Neural progenitor cell (in vitro differentiated cells): ENCODE measurements around the gene UBAP2.
"Not testable (repeated sequence)": the region's sequence is repeated elsewhere in the genome, so short reads cannot be mapped to it uniquely, and the experiment has no call there.

Source experiments
- CTCF ChIP-seq: fragments of 200-600 bp; sonication (generic); IDR thresholded peaks from 2 replicates; pipeline ENCODE4 v1.5.1; 2017; ENCODE audit warnings: antibody characterized with exemption, mild to moderate bottlenecking
- EZH2 ChIP-seq: fragments of 200-600 bp; sonication (generic); IDR thresholded peaks from 2 replicates; pipeline ENCODE4 v1.6.1; 2017; ENCODE audit warnings: antibody characterized with exemption, mild to moderate bottlenecking, moderate library complexity

DNA sequence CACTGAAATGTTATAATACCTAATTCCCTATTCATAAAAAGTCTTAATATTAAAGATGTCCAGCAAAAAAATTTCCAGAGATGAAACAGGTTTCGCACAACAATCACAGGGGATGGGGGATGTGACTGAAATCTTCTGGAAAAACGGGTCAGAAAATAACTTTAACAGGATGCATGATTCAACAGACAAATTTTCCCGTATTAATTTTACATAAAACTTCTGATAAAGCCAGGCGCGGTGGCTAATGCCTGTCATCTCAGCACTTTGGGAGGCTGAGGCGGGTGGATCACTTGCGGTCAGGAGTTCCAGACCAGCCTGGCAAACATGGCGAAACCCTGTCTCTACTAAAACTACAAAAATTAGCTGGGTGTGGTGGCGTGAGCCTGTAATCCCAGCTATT, 24.2 kb downstream of the UBAP2 start:
- TF ChIP-seq CTCF, EZH2: not testable (repeated sequence)
